HG02973 (cell line): ENCODE results near the gene DSCAML1.

ENCODE experiments used
- ATAC-seq: cut with Tn5 transposase; IDR thresholded peaks from one replicate; pipeline ENCODE4 v1.9.1; 2021; ENCODE audit warnings: moderate library complexity; ENCODE audit not compliant: unreplicated experiment

The DSCAML1 gene

DNA sequence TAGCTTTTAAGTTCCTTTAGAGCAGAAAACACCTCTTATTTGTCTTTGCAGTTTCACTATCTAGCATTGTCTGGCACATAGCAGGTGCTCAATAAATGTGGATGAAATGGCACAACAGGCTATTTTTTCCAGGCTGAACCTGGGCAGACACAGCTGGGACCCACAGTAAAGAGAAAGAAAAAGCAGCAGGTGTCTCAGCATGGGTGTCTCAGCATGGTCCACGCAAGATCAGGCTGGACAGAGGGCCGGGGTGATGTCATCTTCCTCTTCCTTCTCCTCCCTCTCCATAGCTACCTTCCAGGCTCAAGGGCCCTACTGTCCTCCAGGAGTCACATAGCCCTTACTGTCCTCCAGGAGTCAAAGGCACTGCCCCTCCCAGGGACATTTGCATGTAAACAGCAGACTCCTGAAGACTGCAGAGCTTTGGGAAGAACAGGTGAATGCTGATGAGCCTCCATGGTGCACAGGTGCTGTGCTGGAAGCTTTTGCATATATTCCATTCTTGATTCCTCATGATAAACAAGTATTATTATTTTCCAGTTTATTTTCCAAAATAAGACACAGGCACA lies 65.2 kb downstream of the DSCAML1 start:
- ATAC-seq: no peak

DNA sequence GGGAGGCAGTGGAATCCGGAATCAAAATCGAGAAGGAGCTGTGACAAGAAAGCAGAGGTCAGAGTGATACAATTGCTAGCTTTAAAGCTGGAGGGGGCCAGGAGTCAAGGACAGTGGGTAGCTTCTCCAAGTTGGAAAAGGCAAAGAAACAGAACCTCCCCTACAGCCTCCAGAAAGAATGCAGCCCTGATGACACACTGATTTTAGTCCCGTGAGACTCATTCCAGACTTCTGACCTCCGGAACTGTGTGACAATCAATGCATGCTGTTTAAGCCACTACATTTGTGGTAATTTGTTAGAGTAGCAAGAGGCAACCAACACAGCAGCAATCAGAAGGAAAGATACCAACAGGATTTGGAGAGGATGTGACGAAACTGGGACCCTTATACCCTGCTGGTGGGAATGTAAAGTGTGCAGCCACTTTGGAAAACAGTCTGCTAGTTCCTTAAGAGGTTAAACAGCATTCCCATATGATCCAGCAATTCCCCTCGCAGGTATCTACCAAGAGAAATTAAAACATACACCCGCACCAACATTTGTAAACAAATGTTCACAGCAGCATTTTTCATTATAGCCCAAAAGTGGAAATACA lies 66.7 kb downstream of the DSCAML1 start:
- ATAC-seq: no peak

DNA sequence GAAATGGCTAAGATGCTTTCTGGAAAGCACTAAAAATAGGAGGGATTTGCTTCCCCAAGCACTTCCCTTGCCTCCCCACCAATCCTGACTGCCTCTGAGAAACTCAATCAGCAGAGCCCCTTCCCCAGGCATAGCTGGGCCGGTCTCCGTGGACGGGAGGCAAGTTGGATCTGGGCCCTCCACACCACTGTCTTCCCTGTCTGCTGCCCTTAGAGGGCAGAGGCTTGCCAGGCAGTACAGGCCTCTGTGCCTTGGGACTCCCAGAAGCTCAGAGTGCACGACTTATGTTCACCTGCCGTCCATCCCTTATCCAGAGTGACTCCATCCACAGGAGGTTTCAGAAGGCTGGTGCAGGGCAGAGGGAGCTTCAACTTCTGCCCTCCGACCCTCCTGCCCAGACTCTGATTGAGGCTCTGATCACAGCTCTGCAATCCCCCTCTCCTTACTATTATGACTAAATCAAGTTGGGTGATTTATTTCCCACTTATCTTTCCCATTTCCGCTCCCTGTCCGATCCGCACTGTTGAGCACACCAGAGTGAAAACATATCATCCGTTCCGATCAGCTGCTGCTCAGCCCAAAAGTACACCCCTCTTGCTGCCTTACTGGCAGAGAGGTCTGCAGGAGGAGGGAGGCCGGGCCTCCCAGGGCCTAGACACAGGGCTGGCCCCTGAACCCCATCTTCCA lies 71.8 kb downstream of the DSCAML1 start:
- ATAC-seq: no peak

DNA sequence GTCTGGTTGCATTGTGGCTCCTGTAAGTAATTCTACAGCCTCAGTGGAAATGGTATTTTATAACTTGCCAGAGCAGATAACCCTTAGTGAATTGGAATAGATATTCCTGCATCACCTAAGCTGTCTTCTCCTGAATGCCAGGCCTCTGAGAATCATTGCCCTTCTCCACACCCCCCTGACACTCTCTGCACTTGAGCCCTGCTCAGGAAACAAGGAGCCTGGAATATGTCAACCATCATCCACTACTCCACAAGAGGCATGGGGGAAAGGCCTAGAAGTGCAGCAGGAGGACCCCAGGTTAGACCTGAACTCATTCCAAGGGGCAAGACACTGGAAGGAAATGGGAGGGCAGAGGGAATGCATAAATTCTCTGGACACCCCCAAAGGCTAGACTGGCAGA lies 72.4 kb downstream of the DSCAML1 start:
- ATAC-seq: no peak

DNA sequence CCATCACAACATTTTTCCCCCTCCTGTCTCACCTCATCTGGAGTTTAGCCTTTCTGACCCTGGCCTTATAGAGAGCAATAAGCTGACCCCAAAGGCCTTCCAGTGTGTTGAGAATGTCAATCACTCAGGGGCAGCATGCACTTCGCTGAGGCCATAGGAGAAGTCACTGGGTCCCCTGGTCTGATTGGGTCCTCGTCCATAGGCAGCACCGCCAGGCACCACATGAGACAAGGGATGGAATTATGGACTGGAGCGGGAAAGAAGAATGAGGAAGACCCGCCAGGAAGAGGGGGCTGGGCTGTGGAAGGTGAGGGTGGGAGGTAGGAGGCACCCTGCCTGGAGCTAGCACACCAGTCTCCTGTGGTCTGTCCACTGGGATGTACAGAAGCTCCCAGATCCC lies 72.9 kb downstream of the DSCAML1 start:
- no peak for ATAC-seq

DNA sequence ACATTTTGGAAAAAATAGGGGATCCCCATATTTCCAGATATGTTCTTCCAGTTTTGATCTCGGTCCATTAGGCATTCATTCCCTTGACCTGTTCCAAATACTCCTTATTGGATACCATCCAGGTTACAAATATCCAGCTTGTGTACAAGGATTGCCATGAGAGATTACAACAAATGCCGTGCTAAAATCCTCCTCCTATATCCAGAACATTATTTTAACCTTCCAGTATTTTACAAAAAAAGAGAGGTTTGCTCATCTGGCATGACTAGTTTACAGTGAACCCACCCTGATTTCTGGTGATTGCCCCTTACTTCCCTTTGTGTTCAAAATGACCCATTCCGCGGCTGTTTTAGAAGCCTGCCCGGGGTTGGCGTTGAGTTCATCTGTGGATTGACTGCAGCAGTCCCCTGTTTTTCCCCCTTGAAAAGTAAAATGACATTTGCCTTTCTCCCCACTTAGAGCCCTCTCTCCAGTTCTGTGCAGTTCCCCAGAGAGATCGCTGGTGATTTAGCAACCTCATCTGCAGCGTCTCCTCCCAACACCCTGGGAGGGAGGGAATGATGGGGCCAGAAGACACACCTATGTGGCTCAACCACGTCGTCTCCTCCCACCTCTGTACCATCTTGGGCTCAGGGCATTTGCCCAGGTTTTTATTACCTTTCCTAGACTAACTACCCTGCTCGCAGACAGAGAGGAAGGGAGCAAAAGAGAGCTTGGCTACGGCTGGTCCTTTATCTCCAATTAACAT lies 73.6 kb downstream of the DSCAML1 start:
- no peak for ATAC-seq

DNA sequence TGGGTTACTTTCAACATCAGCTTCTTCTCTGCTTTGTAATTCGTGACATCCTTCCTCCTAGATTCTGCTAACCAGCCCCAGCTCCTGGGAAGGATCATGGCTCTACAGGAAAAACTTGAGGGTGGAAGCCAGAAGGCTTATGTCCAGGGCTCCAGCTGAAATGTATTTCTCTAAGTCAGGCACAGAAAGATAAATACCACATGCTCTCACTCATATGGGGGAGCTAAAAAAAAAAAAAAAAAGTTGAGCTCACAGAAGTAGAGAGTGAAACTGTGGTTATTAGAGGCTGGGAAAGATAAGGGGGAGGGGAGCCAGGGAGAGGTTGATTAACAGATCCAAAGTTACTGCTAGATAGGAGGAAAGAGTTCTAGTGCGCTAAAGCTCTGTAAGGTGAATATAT lies 74.9 kb downstream of the DSCAML1 start:
- no peak for ATAC-seq

DNA sequence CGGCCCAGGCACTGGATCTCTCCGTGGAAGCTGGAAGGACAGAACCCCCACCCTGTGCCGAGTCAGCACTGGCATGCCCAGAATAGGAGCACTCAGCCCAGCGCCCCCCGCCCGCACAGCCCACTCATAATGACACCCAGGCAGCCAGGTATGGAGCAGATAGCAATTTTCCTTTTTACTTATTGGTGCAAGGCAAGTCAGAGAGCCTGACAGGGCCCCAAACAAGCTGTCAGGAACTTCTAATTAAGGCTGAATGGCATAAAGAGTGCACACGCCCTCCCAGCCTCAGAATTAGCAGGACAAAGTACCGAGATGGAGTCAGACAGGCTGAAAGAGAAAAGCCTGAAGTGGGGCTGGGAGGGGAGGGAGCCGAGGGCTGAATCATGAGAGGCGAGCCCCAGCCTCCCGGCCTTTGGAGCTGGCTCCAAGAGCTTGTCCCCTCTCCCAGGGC lies 76.9 kb downstream of the DSCAML1 start:
- ATAC-seq: no peak

DNA sequence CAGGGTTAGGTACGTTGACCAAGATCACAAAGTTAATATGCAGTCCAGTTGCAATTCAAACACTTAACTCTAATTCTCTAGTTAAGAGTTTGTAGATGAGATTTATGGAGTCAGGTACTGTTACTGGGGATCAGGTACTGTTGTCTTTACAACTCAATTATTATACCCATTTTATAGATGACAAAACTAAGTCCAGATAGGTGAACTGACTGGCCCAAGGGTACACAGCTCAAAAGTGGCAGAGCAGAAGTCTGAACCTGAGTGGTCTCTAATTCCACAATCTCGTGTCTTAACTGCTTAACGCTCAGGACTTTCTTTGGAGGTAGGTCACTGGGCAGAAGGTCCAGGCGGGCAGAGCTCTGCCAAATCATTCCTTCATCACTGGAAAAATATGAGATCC lies 77.5 kb downstream of the DSCAML1 start:
- ATAC-seq: no peak

DNA sequence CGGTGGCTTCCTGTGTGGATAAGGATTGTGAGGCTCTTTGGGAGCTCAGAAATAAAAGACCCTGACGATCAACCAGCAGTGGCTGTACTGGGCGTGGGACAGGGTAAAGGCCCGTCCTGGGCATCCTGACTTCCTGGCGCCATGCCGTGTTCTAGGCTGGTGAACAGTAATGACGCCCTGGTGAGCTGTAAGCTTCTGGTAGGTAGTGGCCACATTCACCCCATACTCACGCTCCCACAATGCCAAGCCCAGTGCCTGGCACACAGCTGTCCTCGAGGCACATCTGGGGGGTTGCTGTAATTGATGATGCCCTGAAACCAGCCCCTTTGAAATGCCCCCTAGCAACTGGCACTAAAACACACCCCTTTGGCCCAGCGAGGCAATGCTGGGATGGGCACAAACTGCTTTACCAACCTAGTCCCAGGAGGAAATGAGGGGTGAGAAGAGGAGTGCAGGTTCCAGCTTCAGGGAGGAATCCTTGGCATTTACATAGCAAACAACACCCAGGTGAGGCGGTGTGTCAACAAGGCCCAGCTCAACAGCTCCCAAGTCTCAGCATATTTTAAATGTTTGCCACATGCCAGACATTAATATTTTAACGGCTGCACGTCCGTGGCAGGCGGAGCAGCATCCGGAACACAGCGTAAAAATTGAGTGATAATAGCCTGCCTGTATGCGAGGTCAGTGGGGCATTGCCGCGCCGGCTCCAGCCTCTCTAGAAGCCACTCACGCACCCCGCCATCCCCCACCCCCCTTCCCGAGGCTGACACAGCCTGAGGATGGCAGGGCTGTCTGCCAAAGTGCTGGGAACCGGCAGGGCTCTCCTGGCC lies 79.3 kb downstream of the DSCAML1 start:
- no peak for ATAC-seq

DNA sequence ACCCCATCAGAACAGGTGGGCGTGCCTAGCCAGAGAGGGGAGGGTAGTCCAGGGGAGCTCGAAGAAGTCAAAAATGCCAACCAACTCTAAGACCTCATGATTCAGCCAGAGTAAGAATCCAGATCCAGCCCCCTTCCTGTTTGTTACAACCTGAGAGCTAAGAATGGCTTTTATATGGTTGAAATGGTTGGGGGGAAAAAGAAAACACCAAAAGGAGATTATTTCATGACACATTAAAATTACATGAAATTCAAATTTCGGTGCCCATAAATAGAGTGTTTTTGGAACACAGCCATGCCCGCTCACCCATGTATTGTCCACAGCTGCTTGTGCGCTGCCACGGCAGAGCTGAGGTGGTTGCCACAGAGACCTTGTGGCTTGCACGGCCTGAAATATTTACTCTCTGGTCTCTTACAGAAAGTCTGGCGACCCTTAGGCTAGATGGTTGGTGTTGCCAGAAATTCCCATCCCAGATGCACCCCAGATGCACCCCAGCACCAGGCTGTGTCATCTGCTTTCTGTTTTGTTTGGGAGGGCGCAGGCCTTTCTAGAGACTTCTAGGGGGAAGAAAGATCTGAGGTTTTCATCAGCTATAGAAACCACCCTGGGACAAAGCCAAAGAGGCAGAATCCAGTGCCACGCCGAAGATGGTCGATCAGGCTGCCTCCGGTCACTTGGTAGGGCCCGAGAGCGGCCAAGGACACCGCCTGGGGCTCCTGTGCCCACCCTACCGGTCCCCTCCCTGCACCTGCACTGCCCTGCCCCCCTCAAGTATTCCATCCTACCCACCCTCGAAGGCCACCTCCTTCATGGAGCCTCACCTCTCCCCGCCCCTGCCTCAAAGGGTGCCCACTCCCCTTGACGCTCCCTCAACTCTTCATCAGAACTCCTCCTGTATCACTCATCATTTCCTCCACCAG lies 80.2 kb downstream of the DSCAML1 start:
- ATAC-seq: no peak

DNA sequence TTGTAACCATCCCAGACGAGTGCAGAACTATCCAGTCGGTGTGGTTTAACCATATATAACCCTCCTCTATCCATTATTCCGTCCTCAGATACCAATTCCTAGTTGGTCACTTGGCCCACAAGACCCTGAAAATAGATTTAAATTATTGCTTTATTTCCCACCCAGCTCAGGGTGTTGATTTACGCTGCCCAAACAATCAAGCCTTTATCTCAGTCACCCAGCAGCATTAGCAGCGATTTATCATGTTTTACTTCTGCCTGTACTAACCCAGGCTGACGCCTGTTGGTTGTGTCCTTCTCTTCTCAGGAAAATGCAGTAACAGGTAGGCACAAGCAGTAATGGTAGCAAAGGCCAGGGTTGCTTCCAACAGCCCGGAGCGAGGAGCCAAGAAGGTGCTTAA lies 81.2 kb downstream of the DSCAML1 start:
- no peak for ATAC-seq

DNA sequence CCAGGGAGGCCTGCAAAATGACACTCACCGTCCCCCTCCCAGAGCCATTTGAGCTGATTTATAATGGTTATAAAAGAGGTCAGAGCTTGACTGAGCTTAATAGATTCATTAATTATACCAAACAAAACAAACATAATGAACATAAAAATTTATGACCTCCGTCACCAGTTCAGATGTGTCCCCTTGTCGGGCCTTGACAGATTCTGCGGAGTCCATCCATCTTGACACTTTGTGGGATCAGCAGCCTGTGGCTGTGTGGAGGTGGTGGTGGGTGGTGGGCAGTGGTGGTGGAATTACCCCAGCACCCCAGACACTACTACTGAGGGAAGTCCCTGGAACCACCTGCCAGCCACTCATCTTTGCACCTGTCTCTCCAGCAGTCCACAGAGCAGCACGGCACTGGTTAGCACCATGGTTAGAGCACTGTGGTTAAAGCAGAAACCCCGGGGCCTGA lies 83.5 kb downstream of the DSCAML1 start:
- no peak for ATAC-seq

DNA sequence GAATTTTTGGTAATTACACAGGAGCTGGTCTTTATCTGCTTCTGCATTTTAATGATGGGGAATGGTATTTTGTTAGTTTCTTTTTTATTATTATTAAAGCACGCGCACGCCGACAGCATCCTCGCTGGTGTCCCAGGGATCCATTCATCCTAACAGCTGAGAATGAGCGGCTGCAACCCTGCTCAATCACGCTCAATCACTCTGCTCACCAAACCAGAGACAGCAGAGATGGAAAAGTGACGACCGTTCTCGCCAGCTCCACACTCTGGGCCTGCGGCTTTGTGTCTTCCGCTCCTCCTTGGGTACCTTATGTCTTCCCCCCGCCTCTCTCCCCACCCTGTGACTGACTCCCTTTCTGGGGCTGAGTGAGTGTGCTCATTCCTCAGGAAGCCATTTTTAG lies 84.5 kb downstream of the DSCAML1 start:
- ATAC-seq: no peak

DNA sequence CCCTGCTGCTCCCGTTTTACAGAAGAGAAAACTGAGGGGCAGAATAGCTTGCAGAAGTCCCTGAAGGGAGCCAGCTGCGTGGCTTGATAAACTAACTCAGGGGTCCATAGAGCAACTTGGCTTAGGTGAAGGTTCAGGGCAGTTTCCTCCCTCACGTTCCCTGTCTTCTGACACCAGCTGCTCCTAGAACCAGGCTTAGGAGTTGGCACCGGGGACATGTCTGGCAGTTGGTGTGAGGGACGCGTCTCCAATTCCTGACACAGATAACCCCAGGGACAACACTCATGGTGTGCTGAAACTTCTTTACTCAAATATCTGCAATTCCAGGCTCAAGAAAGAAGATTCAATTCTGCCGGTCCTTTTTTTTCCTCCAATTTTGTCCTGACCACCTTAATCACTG lies 85.7 kb downstream of the DSCAML1 start:
- no peak for ATAC-seq

DNA sequence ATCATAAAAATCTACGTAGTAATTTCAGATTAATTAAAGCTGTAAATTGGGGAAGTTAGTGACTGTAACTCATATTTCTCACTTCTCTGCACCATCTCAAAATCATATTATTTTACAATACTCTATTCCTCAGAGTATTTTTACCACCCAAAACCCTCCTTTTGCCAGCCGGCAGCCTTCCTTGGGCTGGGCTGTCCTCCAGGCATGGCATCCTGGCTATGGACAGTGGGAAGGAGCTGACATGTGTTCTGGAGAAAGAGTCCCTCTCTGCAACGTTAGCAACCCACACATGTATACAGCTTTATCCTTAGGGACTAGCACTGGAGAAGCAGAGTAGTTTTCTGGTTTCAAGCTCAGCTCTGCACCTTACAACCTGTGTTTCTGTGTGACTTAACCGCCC lies 86.8 kb downstream of the DSCAML1 start:
- ATAC-seq: no peak

DNA sequence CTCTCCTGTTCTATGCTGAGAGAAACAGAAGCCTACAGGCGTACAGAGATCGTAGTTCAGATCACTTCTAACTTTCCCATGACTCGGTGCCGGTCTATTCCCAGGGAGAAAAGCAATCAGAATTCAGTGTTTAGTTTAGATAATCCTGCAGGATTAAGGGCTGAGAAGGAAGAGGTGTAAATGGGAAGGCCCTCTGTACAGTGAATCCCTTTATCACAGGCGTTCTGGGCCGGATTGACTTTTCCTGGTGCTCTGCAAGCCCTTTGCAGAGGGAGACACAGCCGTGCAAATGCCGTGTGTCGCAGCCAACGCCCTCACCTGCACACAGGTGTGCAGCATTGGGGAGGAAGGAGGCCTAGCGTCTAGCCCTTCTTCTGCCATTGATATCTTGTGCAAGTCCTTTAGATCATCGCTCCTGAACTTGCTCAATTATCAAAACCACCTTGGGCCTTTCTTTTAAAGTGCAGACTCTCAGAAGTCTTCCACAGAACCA lies 90.6 kb downstream of the DSCAML1 start:
- no peak for ATAC-seq

DNA sequence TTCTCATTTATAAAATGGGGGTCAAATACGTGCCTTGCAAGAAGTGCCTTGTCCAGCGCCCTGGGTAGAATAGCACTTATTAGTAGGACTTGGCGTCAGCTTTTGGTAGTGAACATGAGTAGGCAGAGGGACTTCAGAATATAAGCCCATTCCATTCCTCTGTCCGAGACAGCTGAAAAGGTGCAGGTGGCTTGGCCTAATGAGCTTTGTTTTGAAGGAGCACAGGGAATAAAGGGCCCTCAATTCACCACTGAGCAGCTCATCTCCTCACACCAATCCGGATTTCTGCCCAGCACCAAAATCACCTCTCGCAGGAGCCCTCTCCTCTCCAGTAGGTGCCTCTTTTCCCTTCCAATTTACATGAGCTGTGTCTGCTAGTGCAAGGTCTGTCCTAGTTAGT lies 91.2 kb downstream of the DSCAML1 start:
- no peak for ATAC-seq

DNA sequence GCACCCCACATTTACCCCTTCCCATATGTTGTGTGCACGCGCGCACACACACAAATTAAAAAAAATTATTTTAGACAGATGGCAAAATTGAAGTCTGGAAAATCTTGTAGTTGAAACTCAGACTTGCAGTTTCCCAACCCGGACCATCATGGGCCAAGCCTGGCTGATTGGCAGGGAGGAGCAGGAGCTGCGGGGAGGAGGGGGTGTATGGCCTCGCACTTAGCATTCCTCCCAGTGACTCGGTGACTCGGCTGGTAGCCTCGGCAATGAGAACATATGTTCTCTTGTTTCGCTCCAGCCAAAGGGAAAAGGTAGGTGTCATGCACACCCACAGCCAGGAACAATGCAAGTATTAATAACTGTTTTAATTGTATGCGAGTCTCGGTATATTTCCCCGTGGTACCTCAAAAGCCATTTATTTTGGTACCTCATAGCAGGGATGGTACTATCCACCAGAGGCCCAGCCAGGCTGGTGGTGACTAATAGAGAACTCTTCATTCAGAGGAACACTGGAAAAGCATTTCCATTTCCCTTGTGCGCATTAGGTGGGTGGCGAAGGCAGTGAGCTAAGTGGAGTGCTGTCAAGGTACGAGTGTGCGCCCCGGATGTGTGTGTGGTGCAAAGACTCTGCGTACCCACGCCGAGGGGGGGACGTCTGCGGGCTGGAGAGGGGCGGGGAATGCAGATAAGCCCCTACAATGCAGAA lies 92.5 kb downstream of the DSCAML1 start:
- ATAC-seq: no peak
